ENCODE data around the gene SLC27A4. TPM values are rescaled to one million over a fixed set of nuclear protein-coding genes. Genes with fewer than 3 reads are reported as not detected.

SLC27A4 gene
- total RNA-seq, 2 donors from 2014 or later = 9.4 to 10.2 TPM

- no peak overlapping the region for H3K27ac Mint-ChIP-seq
- peaks cover 0 to 4% of the 10 kb centered on the region in 2 donors for H3K36me3 Mint-ChIP-seq
- DNase-seq (ENCODE audit: low spot score in 2 of 2) (no peak), ATAC-seq (no peak)
- H3K9me3 Mint-ChIP-seq = no peaks in the 10 kb centered on the region
These were observed 52.9 kb downstream of the SLC27A4 start for GRCh38 chr9:128393145-128393775.

DNA sequence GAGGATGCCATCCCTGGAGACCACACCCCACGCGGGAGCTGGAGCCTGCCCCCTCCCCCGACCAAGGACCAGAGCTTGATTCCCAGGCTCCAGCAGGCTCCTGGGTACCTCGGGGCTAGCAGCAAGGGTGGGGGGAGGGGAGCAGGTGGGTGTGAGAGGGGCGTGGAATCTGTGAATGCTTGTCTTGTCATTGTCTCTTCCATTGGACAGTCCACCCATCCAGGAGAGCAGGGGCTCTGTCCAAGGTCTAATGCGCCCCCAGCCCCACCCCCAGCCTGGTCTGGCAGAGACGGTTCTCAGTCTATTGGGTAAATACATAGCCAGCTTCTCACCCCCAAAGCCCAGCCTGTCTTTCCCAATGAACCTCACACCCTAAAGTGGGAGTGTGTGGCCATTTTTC is 53.6 kb downstream of the SLC27A4 start:
- Mint-ChIP-seq H3K36me3 (peaks cover 0 to 4% of the 10 kb centered on the region in 2 donors), H3K9me3 (no peaks in the 10 kb centered on the region), H3K27ac (peak overlapping the region in 1 of 2 donors; percentile 87)
- no peak for DNase-seq (ENCODE audit: low spot score in 2 of 2)
- no peak for ATAC-seq

DNA sequence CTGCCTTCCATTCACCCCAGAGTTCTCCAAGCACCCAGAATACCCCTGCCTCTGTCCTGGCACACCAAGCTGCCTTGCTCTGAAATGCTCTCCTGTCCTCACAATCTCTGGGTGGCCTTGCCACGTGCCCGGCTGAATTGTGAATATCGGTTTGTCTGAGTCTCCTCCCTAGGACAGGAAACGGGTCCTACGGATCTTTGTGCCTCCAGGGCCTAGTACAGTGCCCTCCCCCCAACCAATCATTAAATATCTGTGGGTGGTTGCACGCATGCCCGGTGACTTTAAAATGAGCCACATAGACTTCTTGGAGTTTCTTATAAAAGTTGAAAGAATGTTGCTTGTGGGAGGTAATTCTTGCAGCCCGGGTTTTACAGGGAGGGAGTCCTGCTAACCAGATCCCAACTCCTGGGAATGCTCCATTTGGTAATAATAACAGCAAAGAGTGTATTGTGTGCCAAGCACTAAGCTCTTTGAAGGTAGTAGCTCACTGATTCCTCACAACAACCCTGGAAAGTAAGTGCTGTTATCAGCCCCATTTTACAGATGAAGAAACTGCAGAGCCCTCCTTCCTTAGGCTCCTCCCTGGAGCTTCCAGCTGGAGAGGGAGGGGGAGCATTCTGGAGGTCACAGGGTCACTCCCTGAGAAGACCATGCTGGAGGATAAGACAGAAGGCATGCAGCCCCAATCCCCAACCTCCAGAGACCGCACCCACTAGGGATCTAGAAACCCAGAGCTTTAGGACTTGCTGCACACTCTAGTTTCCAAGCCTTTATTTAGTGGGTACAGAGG is 54.2 kb downstream of the SLC27A4 start:
- H3K36me3 Mint-ChIP-seq = peaks cover 0 to 4% of the 10 kb centered on the region in 2 donors
- DNase-seq (ENCODE audit: low spot score in 2 of 2) = no peak
- ATAC-seq = no peak
- peak overlapping the region in 1 of 2 donors; percentile 87 for H3K27ac Mint-ChIP-seq
- H3K9me3 Mint-ChIP-seq = no peaks in the 10 kb centered on the region

GRCh38 chr9:128396970-128397613 is 56.8 kb downstream of the SLC27A4 start:
- DNase-seq (ENCODE audit: low spot score in 2 of 2) (no peak), ATAC-seq (peak in 1 of 2 donors; percentile 13)
- Mint-ChIP-seq H3K9me3 (no peaks in the 10 kb centered on the region), H3K36me3 (peaks cover 0 to 2% of the 10 kb centered on the region in 2 donors), H3K27ac (peak overlapping the region in 1 of 2 donors; percentile 34)

GRCh38 chr9:128397831-128398230 is 57.5 kb downstream of the SLC27A4 start:
- no peaks in the 10 kb centered on the region for H3K36me3 Mint-ChIP-seq
- H3K9me3 Mint-ChIP-seq = no peaks in the 10 kb centered on the region
- peak in 1 of 2 donors; percentile 34 for ATAC-seq
- DNase-seq (ENCODE audit: low spot score in 2 of 2) = no peak
- H3K27ac Mint-ChIP-seq = no peak overlapping the region

DNA sequence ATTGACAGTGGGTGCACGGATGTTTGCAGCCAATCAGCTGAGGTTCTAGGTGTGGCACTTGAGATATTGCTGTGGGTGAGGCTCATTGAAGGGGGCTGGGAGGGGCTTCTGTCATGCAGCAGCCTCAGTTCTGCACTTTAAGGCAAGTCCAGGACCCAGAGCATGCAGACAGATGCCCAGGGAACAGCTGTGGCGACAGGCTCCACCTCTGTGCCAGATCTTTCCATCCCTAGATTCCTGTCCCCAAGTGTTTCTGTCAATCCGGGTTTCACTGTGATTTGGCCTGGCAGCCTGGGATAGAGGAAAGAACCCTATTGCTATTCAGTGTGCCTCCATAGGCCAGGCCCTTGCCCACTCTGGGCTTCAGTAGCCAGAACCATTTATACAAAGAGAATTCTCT is 59.5 kb downstream of the SLC27A4 start:
- DNase-seq (ENCODE audit: low spot score in 2 of 2) = no peak
- Mint-ChIP-seq H3K9me3 (no peaks in the 10 kb centered on the region), H3K27ac (no peak overlapping the region), H3K36me3 (no peaks in the 10 kb centered on the region)
- no peak for ATAC-seq

GRCh38 chr9:128404560-128404959 is 64.2 kb downstream of the SLC27A4 start:
- ATAC-seq (no peak), DNase-seq (ENCODE audit: low spot score in 2 of 2) (no peak)
- Mint-ChIP-seq H3K36me3 (no peaks in the 10 kb centered on the region), H3K27ac (no peak overlapping the region), H3K9me3 (no peaks in the 10 kb centered on the region)

DNA sequence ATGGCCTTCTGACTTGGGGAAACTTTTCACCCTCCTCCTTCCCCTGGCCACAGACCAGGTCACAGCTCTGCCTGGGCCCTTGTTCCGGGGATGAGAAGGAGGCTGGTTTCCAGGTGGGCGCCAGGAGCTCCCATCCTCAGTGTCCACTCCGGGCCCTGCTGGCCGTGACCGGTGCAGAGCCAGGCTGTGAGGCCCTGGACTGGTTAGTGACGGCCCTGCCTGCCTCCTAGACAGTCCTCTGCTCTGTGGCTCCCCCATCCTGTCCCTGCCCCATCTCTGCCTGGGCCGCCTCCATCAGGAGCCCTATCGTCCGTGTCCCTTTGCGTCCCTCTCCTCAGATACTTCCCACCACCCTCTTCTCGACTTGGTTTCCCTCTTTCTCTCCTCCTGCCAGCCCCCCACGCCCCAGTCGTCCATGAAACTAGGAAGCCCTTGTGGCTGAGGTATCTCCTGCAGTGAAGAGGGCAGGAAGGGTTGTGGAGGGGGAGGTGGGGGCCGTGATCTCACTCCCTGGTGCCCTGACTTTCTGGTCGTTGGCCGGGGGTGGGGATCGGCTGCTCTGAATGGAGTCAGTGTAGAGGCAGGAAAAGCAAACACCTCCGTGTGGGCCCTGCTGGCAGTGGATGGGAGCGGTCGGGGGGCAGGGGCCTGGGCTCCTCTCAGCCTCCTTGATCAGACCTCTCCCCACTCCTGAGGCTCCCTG is 64.9 kb downstream of the SLC27A4 start:
- Mint-ChIP-seq H3K36me3 (no peaks in the 10 kb centered on the region), H3K27ac (peak overlapping the region in 1 of 2 donors; percentile 61), H3K9me3 (no peaks in the 10 kb centered on the region)
- no peak for ATAC-seq
- DNase-seq (ENCODE audit: low spot score in 2 of 2) = no peak

DNA sequence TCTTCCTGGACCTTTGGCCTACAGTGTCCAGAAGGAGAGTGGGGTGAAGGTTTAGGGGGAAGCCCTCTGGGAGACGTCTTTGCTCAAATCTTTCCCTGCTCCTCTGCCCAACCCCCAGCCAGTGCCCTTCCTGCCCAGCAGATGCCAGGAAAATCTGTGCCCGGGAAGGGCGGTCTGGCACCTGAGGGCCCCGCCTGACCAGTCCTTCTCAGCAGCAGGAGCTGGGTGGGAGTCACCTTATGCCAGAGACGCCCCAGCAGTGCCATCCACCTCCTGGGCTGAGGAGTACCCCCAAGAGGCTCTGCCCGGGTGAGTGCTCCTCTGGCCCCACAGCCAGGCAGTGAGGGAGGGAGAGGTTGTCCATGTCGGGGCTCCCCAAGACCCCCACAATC is 65.4 kb downstream of the SLC27A4 start:
- H3K27ac Mint-ChIP-seq = peak overlapping the region in 1 of 2 donors; percentile 61
- DNase-seq (ENCODE audit: low spot score in 2 of 2) = no peak
- ATAC-seq = no peak

DNA sequence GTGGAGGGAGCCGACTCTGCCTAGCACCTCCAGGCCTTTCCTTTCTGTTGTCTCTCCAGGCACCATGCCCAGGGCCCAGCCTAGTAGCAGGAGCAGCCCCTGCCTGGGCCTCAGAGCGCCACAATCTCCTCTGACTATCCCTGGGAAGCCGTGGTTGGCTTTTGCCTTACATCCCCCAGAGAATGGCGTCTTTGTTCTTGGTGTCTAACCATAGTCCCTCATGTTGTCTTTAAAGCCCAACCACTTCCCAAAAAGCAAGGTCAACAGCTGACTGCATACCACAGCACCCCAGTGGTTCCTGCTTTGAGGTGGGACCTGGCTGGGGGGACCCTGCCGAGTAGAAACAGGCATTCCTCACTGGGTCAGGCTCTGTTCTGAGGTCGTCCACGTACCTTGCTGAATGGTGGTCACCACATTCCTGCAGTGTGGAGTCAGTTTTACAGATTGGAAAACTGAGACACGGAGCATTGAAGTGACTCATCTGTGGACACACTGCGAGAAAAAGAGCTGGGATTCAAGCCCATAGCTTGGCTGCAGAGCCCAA is 66.6 kb downstream of the SLC27A4 start:
- DNase-seq (ENCODE audit: low spot score in 2 of 2) (no peak), ATAC-seq (no peak)
- Mint-ChIP-seq H3K27ac (no peak overlapping the region), H3K36me3 (no peaks in the 10 kb centered on the region), H3K9me3 (no peaks in the 10 kb centered on the region)

More for the DNA sequence above, 65.4 kb downstream of the SLC27A4 start:
- H3K36me3 Mint-ChIP-seq = no peaks in the 10 kb centered on the region
- no peaks in the 10 kb centered on the region for H3K9me3 Mint-ChIP-seq

DNA sequence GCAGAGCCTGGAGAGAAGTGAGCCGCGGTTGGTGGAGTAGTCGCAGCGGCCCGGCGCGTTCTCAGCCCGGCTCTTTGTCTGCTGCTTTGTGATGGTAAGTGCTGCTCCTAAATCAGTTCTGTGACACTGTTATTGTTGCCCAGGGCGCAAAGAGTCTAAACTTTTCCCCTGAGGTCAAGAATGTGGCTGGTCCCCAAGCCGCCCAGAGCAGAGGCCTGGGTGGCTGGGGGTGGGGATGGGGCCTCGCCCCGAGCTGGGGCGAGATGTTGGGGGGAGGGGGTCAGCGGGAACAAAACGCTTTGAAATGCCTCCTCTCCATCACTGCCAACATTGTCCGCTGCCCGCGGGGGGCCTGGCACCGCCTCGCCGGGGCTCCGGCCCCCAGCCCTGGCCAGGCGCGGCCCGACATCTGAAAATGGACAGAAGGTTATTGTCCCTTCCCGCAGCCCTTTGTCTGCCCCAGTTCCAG is 68.7 kb downstream of the SLC27A4 start:
- DNase-seq (ENCODE audit: low spot score in 2 of 2) (no peak), ATAC-seq (no peak)
- no peak overlapping the region for H3K27ac Mint-ChIP-seq
- no peaks in the 10 kb centered on the region for H3K9me3 Mint-ChIP-seq
- no peaks in the 10 kb centered on the region for H3K36me3 Mint-ChIP-seq

DNA sequence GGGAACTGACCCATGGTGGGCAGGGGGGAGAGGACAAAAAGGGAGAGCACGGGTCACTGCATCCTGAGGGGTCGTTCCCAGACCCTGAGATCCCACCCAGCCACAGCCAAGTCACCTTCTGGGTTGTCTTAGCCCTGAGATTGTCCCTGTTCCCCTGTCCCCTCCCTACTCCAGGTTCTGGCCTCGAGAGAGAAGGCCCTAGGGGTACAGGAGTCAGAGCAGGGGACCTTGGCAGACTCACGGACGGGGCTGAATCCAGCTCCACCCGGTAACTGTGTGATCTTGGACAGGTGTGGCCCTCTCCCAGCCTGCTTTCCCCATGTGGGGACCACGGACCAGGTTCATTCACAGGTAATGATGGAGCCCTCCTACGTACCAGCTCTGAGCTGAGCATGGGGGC is 69.1 kb downstream of the SLC27A4 start:
- no peak for DNase-seq (ENCODE audit: low spot score in 2 of 2)

DNA sequence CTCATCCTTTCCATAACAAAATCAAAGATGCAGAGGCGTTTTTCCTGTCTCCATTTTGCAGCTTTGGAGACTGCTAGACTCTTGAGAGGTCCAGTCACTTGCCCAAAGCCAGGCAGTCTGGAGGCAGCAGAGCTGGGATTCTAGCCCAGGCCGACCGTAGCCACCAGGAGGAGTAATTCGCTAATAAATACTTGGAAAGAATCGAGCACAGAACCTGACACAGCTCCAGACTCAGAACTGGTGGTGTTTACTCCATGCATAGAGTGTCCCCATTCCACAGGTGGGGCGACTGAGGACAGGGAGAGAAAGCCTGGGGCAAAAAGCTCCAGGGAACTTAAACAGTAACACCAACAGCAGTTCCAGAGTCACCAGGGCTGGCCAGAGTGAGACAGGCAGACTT is 69.7 kb downstream of the SLC27A4 start:
- no peak for ATAC-seq
- no peak for DNase-seq (ENCODE audit: low spot score in 2 of 2)
- Mint-ChIP-seq H3K9me3 (no peaks in the 10 kb centered on the region), H3K36me3 (no peaks in the 10 kb centered on the region), H3K27ac (no peak overlapping the region)

More for the DNA sequence above, 69.1 kb downstream of the SLC27A4 start:
- no peak for ATAC-seq
- H3K36me3 Mint-ChIP-seq = no peaks in the 10 kb centered on the region
- no peak overlapping the region for H3K27ac Mint-ChIP-seq
- no peaks in the 10 kb centered on the region for H3K9me3 Mint-ChIP-seq
